HG03342 (cell line): ENCODE measurements around the gene CTNNB1.

Experiments
- ATAC-seq: cut with Tn5 transposase; IDR thresholded peaks from one replicate; pipeline ENCODE4 v1.9.1; 2021; ENCODE audit warnings: mild to moderate bottlenecking, moderate library complexity; ENCODE audit not compliant: unreplicated experiment

CTNNB1 gene

DNA sequence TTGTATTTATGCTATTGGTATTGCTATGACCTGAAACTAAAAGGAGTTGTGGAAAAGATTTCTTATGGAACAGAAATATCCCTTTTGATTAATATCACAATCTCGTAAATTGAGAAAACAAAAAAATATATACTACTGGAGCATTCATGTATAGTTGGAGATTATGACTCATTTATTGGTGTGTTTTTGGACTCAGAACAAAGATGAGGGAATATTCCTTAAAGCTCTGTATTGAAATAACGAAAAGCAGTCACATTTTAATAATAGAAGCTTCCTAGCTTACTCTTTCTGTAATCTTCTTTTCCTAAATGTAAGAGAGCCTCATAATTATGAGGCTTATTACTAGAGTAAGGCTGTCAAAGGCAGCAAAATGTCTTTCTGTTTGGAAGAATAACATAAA is 14.3 kb downstream of the CTNNB1 start:
- ATAC-seq = no peak

DNA sequence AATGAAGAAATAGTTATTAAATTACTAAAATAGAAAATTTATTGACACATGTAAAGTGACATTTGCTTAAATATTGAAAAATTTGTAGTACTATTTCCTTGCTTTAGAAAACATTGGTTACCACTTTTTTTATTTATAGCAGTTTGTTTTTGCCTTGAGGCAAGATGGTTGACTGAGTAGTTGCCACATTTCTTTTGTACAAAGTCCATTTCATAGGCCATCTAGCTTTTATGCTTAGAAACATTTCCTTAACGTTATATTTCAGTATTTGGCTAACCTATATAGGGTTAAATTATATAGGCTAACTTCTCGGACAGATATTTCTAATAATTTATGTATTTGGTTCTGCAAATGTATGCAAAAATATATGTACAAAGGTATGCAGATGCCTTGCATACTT is 17.1 kb downstream of the CTNNB1 start:
- no peak for ATAC-seq

DNA sequence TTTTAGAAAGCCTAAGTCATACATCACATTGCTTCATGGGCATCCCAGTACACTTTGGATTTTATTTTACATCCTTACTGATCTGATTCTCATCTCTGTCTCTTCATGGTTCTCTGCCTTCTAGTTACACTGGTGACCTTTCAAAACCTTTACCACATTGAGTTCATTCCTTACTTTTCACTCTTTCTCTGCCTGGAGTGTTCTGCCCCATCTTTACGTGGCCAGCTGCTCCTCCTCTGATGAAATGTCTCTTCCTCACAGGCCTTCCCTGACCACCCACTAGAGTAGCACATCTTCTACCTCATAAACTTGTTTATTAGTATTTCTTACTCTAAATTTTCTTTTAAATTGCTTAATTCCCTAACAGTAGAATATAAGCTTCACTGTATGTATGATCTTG is 17.7 kb downstream of the CTNNB1 start:
- no peak for ATAC-seq

DNA sequence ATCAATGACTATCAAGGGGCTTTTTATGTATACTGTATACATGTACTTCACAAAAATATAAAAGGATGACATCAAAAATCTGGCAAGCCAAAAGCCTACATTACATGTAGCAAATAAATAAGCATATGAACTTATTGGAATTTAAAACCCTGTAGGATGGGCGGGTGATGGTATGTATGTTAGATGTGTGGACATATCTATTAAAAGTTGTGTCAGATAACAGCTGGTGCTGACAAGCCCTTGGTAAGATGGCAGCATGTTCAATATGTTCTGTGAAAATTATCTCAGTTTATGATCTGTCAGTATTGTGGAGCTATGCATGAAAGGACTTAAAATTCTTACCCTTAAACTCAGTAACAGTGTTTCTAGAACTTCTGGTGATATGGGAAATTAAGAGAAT is 20.1 kb downstream of the CTNNB1 start:
- ATAC-seq = no peak

DNA sequence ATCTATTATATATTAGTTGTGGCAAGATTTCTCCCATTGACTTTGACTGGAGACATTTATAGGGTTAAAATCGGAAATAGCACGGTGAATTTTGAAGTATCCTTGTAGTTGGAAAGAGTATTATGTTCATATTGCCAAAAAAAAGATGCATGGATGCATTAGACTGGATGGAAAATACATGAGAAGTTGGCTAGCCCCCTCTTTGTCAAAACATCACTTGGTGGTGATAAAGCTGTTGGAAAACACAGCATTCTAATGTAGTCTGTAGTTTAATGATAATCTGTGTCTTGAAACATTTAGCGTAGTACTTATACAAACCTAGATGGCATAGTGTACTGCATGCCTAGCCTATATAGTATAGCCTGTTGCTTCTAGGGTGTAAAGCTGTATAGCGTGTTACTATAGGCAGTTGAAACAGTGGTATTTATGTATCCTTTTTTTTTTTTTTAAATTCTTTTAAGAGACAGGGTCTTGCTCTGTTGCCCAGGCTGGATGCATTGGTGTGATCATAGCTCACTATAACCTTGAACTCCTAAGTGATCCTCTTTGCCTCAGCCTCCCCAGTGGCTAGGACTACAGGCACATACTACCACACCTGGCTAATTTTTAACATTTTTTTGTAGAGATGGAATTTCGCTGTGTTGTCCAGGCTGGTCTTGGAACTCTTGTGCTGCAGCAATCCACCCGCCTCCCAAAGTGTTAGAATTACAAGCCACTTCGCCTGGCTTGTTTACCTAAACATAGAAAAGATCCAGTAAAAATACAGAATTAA is 21.8 kb downstream of the CTNNB1 start:
- no peak for ATAC-seq

DNA sequence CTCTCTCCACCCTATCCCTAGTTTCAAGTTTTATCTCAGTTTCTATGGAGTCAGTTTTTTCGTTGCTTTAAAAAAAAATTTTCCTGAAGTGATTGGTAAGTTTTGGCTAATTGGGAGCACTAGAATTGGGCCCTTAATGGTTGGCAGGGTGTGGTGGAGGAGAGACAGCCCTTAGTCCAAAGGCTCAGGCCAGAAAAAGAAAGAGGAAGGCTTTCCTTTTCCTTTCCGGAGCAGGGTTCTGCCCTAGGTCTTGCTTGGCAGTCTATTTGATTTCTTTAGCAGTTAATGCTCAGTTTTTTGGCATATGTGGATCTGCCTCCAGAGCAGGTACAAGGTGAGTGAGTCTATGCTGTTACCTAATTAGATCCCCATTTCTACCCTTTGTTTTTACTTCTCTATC is 22.7 kb downstream of the CTNNB1 start:
- ATAC-seq = no peak

DNA sequence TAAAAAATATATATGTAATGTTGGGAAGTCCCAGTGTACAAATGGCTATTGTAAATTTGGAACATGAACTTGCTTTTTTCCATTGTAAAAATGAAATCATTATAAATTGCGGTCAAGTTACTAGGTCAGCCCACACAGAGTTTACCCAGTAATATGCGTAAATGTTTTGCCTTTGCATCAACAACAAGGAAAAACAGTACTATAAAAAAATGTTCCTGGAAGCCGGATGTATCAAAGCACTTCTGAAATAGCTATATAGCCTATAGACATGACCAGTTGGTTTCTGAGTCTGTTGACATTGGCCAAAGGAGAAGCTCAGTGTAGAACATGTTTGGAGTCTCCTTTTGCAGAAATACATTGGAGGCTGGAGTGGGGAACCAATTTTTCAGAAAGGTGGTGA is 23.2 kb downstream of the CTNNB1 start:
- no peak for ATAC-seq

DNA sequence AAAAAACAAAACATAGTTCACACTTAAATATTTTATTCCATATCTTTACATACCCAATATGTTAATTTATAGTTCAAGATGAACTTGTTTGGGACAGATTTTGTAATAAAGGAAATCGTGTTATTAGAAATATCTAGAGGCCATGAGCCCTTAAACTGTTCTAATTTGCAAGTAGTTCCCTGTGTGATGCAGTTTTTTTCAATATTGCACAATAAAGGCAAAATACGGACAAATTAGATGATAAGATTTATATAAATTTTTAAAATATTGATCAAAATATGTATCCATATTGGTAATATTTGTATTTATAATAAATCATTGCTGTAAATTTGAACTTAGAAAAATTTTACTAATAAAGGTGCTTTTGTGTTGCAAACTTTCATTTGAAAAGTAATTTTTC is 23.8 kb downstream of the CTNNB1 start:
- ATAC-seq = no peak

DNA sequence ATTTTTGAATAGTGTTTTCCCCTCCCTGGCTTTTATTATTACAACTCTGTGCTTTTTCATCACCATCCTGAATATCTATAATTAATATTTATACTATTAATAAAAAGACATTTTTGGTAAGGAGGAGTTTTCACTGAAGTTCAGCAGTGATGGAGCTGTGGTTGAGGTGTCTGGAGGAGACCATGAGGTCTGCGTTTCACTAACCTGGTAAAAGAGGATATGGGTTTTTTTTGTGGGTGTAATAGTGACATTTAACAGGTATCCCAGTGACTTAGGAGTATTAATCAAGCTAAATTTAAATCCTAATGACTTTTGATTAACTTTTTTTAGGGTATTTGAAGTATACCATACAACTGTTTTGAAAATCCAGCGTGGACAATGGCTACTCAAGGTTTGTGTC is 24.4 kb downstream of the CTNNB1 start:
- ATAC-seq = no peak

DNA sequence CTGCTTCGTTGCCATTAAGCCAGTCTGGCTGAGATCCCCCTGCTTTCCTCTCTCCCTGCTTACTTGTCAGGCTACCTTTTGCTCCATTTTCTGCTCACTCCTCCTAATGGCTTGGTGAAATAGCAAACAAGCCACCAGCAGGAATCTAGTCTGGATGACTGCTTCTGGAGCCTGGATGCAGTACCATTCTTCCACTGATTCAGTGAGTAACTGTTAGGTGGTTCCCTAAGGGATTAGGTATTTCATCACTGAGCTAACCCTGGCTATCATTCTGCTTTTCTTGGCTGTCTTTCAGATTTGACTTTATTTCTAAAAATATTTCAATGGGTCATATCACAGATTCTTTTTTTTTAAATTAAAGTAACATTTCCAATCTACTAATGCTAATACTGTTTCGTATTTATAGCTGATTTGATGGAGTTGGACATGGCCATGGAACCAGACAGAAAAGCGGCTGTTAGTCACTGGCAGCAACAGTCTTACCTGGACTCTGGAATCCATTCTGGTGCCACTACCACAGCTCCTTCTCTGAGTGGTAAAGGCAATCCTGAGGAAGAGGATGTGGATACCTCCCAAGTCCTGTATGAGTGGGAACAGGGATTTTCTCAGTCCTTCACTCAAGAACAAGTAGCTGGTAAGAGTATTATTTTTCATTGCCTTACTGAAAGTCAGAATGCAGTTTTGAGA is 25.0 kb downstream of the CTNNB1 start:
- ATAC-seq = no peak

DNA sequence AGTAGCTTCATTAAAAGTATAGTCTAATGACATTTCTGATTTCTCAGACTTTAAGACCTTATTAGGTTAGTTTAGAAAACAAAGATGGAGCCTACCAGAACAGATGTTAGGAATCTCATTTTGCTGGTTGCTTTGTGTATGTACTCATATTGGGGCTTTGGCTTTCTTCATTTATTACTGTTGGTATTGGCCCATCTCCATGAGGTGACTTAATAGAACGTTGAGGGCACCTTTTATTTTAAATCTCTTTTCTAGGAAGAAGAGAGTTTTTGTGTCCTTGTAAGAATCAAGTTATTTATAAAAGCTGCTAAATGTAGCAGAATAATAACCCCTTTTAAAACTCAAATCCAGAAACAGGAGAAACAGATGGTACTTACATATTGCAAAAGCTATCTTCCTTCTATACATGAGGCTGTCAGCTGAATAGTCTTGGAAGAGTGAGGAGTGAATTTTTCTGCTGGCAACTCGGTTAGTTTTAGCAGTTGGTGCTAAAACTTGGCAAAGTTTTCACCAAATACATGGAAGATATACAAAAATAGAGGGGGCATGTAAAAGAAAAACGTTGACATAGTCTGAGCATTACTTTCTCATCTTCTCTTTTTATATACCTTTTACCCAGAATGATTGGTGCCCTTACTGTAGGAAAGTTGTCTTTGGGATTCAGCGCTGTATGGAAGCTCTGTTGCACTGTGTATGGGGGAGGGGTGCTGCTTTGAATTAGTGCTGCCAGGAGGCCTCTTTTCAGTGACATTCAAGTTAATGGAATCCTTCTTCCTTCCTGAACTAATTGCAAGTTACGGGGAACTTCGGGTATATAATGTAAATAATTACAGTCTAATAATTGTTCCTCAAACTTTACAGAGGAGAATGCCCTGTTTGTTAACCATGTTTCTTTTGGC is 35.8 kb downstream of the CTNNB1 start:
- ATAC-seq = no peak

DNA sequence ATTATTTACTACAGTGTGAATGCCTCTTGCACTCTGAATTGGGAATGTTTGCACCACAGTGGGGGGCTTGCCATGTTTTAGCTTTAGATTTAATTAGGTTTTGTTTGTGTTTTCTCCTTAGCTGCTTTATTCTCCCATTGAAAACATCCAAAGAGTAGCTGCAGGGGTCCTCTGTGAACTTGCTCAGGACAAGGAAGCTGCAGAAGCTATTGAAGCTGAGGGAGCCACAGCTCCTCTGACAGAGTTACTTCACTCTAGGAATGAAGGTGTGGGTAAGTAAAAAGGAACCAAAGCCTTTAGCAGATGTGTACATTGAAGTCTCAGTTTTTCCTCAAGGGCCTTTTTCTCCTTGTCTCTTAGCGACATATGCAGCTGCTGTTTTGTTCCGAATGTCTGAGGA is 36.9 kb downstream of the CTNNB1 start:
- ATAC-seq = no peak

DNA sequence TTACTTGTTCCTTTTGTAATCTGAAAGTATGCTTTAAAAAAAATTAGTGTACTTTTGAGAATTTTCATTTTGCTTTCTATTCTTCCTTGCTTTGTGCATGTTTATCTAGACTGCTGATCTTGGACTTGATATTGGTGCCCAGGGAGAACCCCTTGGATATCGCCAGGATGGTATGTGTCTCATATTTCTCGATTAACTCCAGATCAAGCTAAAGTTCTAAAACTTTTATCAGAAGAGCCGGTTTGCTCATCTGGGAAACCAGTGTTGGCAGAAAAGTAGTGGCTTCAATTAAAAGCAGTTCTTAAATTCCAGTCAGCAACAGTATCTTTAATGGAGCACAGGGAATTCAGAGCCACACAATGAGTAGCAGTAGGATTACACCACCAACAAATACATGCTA is 38.6 kb downstream of the CTNNB1 start:
- no peak for ATAC-seq

DNA sequence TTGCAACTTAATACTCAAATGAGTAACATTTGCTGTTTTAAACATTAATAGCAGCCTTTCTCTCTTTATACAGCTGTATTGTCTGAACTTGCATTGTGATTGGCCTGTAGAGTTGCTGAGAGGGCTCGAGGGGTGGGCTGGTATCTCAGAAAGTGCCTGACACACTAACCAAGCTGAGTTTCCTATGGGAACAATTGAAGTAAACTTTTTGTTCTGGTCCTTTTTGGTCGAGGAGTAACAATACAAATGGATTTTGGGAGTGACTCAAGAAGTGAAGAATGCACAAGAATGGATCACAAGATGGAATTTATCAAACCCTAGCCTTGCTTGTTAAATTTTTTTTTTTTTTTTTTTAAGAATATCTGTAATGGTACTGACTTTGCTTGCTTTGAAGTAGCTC is 40.3 kb downstream of the CTNNB1 start:
- no peak for ATAC-seq

DNA sequence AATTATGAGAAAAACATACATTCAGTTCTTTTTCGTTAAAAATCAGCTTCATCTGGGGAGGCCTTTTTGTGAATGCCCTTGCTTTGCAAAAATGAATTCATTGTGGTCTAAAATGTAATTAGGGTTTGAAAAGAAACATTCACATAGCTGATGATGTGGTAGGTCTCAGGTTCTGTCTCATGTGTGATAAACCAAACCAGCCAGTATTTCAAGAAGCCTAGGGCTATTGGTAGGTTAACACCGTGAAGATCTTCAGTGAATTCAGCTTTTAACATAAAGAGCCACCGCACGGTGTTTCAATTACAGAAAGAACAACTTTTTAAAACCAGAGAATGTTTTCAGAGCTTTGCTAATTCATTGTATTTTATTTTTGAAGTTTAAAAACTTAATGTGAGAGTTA is 41.9 kb downstream of the CTNNB1 start:
- no peak for ATAC-seq

DNA sequence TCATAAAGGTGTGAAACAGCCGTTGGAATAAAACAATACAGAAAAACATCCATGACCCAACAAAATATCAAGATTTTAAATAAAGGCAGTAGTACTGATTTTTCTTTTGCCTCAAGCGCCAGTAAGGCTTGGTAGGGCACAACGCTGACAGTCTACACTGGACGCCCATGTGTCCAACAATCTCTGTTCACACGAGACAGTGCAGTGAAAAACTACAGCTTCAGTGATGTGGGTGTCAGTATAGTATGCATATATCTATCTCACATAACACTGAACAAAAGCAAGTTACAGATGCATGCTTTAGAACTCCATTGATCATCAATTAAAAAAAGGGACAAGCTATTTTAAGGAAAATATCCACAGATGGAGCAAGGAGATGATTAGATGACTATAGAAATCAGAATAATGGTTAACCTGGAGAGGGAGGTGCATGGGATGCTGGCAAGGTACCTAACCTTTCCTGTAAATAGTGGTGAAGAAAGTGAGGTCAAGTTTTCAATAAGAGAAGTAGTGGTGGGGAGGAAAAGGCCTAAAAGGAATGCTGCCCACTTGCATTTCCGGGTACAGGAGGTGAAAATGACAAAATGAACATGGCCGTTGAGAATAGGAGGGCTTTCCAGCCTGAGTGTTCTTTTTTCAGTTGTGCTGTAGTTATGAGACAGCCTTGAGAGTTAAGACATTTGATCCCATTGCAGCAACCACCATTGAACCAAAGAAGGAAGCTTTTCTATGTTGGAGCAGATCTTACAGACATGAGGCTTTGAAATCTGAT is 42.7 kb downstream of the CTNNB1 start:
- no peak for ATAC-seq

DNA sequence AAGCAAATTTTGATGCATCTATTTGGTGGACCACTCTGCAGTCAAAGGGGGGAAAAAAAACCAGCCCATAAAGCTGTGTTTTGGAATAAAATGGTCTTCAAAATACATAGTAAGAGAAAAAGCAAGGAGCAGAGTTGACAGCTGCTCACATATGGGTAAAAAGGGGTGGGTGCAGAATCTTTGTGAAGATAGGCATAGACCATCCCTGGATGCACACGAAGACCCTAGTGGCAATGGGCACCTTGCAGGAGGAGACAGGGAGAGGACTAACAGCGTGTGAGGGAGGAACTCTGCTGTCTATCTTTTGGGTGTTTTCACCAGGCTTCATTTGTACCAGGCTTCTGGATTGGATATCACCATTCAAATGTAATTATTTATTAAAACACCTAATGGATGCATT is 43.9 kb downstream of the CTNNB1 start:
- ATAC-seq = no peak

DNA sequence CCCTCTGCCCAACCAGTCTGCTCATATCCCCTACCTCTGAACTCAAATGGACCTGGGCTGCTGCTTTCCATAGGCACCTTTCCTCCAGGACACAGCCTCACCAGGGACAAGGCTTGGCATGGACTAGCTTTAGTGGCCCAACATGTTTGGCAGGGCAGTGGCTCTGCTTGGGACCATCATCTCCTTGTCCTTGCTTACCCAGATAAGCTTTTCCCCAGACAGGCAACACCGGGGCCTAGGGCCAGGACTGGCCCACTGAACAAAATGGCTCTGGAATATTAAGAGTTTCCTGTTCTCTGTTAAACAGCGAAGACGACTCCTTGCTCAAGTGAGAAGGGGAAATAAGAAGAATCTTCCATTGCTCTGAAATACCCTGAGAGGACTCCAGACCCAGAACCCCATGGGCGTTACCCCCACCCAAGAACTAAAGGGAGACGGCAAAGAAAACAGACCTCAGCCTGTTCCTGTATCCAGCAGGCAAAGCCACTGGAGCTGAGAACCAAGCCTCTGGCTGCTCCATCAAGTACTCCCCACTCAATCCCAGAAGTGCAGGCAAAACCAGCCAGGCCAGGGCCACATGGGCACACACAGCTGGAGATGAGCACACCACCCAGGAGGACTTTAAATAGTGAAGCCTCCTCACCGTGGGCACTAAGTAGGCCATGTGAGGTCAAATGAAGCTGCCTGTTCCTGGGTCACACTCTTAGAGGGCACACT is 45.5 kb downstream of the CTNNB1 start:
- ATAC-seq = no peak

DNA sequence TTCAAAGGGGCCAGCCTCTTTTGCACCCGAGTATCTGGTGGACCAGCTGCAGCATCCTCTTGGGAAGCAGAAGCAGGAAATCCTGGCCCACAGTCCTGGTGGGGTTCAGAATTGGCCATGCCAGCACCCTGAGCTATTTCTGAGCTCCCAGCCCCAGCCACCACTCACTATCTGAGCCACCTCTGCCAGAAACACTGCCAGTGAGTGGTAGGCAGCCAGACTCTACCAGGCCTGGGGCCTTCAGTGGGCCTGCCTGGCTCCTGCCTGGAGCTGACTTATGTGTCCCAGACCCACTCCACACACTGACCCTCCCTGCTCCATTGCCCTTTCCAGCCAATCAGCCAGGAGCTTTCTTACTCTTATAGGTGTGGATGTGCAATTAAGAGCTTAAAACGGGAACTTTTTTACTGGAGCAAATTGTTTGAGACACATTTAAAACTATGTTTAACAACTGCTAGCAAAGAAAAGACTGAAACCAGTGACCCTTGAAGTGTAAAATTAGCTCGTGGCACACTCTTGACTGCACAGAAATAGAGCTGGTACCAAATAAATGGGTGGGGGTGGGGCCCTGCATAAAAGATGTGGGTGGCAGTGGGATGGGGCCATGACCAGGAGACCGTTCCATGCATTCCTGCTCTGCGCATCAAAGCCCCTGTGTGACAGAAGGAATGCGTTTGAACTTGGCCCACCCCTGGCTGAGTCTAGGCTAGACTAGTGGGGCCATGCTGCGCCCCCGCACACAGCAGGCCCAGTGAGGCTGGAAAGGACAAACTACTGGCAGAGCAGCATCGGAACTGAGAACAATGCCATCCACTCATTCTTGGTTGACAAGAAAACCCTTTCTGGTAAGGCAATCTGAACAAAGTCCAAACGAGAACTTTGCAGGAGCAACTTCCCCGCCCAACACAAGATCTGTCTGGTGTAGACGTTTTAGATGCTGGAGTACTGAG is 48.0 kb downstream of the CTNNB1 start:
- no peak for ATAC-seq
